DMS114 treated with DMSO at 0.1 percent for 48 hours (cell line): ENCODE results near the gene KASH5.

ENCODE experiments used
- DNase-seq: peaks from one replicate; lab custom pipeline; 2025; ENCODE audit not compliant: unreplicated experiment; lab: John Stamatoyannopoulos, UW

The KASH5 gene, protein sequence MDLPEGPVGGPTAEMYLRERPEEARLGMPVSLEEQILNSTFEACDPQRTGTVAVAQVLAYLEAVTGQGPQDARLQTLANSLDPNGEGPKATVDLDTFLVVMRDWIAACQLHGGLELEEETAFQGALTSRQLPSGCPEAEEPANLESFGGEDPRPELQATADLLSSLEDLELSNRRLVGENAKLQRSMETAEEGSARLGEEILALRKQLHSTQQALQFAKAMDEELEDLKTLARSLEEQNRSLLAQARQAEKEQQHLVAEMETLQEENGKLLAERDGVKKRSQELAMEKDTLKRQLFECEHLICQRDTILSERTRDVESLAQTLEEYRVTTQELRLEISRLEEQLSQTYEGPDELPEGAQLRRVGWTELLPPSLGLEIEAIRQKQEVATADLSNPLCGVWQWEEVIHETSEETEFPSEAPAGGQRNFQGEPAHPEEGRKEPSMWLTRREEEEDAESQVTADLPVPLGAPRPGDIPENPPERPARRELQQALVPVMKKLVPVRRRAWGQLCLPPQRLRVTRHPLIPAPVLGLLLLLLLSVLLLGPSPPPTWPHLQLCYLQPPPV

DNA sequence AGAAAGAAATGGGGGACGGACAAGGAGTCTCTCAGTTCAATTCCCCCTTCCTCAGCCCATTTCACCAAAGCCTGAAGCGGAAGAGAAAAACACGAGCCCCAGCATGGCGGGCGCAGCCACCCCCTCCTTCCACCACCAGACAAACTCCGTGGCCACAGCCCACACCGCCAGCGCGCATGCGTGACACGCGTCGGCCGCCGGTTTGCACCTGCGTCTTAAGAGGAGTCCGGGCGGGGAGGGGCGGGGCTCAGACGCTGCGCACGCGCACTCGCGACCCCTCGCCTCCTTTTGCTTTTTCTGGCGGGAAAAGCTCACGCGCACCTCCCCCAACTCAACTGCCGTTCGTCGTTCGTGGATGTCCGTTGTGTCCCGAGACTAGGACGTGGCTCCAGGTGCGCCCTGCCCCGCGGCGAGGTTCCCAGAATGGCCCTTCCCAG lies at the start of gene KASH5:
Gene KASH5, plus strand, starts transcription at position 314 of the 437 bp plus-strand sequence. CDS start 2,635 bp downstream, outside the sequence.
- peak; percentile 68 for DNase-seq

DNA sequence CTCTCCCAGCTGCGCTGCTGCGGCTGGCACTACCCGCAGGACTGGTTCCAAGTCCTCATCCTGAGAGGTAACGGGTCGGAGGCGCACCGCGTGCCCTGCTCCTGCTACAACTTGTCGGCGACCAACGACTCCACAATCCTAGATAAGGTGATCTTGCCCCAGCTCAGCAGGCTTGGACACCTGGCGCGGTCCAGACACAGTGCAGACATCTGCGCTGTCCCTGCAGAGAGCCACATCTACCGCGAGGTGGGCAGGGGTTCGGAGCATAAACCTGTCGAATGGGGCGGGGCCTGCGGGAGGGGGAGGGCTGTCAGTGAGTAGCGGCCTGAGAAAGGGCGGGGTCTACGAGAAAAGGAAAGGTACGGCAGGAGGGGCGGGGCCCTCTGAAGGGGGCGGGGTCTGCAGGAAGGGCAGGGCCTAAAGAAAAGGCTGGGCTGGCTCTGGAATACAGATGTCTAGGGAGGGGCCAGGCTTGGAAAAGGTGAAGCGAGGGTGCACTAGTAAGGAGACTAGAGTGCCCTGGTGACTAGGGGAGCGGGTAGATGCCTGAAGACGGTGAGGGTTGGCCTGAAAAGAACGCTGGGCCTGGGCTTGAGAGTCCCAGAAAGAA lies 49.3 kb upstream of the KASH5 start:
- DNase-seq, result no peak

DNA sequence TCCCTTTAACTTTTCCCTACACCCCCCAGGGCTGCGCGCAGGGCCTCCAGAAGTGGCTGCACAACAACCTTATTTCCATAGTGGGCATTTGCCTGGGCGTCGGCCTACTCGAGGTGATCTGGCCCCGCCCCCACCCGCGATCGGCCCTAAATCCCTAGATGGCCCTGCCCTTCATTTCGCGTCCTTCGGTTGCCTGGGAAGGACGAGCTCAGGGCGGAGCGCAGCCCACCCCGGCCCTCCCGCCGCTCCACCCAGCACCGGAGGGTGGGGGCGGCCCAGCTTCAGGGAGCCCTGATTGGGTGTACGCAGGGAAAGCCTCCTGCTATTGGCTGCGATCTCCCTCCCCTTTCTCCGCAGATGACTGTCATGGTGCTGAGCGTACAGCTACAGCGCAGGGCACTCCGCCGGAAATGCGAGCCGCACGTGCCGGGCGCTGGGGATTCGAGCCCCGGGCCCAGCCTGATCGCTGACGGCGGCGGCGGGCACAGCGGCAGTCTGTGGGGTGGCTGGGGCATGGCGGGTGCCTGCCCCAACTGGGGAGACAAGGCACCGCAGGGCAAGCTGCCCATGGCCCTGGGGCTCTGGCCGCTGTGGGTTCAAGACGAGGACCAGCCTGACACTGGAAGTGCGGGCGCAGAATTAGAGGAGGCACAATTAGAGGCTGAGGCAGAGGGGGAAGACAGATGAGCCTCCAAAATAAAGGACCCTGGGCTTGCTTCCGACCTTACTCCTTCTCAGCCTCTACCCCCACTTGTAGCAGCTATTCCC lies 48.6 kb upstream of the KASH5 start:
- DNase-seq, result no peak

DNA sequence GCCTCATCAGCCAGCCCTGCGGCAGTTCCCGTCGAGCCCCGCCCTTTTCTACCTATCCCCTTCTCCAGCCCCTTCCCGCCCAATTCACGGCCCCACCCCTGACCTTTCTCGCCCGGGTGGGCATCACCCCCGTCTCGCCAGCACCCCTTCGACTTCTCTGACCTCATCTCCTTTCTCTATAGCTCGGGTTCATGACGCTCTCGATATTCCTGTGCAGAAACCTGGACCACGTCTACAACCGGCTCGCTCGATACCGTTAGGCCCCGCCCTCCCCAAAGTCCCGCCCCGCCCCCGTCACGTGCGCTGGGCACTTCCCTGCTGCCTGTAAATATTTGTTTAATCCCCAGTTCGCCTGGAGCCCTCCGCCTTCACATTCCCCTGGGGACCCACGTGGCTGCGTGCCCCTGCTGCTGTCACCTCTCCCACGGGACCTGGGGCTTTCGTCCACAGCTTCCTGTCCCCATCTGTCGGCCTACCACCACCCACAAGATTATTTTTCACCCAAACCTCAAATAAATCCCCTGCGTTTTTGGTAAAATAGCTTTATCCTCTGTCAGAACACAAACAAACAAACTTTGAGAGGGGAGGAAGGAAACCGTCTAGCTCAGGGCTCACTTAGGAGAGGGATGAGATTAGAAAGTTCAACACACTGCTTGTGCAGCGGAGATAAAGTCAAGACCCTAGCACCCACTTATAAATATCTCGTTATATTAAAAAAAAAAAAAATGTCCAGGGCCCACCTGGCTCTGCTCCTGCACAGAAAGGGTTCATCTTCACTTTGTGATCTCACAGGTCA lies 47.8 kb upstream of the KASH5 start:
- no peak for DNase-seq

DNA sequence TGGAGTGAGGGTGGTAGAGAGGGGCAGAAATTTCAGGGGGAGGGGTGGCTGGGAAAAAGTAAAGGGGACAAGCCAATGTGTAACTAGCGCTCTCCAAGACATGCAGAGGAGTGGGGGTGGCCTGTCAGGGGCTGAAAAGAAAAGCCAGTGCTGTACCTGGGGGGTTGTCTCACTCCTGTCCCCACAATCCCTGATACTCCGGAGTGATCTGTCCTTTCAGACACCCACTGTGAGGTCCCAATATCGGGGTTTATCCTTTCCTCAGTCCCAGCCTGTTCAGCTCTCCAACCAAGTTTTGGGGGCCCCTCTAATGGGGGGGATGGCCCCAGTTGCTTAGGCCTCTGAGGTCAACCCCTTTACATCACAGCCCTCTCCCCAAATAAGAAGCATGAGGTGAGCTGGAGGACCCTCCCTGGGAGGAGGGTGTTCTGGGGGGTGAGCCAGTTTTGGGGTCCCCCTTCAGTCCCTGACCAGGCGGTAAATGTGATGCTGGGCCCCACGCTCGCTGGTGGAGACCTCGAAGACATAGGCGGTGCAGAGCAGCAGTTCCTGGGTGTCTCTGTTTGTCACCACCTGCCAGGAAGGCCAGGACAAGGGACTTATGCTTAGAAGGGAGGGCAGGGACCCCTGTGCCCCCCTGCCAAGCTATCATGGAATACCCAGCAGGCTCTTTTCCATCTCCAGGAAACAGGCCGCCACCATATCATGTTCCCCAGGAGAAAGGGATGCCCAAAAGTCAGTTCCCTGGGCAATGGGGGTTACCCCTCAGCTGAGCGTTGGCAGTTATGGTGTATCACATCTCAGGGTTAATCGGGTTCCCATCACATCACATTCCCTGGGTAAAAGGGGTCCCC lies 47.0 kb upstream of the KASH5 start:
- DNase-seq, result no peak

DNA sequence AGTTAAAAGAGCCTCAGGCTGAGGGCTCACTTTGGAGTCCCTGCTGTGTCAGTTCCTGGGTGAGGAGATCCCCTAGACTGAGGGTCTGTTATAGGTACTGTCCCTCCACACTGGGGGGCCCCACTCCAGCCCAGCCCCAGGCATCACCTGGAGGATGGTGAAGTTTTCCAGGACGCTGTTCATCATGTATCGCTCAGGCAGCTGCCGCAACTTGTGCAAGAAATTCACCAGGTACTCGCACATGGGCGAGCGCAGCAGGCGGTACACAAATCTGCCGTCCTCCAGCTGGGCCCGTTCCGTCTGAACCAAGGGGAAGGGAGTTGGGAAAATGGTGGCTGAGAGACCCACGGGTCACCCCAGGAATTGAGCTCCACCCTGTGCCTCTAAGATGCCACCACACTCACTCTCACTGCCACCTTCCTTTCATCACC lies 45.7 kb upstream of the KASH5 start:
- no peak for DNase-seq

DNA sequence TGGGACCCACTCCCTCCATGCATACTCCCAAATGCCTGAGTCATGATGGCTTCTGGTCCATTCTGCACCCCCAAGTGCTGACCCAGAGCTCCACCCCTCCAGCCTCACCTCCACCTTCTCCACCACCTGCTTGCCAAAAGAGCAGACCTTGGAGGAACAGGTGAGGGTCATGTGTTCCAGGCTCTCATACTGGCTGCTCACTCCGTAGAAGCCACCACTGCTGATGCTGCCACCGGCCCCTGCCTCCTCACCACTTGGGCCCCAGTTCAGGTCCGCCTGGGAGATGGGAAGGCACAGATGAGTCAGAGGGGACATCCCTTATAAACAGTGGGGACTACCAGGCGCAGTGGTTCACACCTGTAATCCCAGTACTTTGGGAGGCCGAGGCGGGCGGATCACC lies 44.9 kb upstream of the KASH5 start:
- no peak for DNase-seq

DNA sequence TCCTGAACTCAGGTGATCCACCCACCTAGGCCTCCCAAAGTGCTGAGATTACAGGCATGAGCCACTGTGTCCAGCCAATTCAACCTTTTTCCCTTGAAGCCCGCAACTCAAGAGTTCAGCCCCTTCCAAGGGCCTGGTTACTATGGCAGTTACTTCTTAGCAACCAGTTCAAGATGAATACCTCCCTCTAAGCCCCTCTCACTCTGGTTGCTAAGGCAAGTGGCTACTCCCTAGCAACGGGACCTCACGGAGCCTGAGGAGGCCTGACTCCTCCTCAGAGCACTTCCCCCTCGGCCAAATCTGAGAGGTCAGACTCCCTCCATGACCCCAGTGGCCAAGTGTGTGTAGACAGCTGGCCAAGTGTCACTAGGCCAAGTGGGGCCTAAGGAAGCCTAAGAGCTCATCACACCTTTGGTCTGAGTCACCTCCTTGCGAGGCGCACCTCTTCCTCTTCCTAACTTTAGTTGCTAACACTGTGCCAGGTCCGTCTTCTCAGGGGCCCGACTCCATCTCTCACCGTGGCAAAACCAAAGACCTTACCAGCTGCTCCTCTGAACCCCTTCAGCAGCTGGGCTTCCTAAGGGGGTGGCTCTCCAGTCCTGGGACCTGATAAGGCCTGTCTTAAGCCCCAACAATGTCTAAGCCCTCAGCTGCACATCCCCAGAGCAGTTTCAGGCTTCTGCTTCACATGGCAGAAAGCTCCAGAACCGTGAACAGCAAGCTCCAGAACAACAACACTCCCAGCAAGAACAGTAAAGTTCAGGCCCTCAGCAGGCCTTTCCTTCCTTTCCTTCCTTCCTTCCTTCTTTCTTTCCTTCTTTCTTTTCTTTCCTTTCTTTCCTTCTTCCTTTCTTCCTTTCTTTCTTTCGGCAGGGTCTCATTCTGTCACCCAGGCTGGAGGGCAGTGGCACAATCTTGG lies 43.3 kb upstream of the KASH5 start:
- DNase-seq, result no peak

DNA sequence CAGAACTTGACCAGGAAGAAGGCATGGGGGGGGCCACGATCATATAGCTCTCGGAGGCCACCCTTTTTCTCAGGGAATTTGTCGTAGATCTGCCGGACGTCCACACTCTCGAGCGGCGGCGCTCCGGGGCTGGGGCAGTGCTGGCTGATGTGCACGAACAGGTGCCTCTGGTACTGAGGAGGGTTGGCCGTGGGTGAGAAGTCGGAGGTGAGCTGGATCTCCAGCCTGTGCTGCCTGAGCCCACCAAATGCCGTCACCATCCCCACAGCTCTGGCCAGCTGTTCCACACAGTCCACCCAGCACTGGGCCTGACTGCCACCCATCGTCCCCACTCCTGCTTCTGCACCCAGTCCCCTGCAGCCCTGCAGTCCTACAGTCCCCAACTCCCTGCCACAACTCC lies 40.9 kb upstream of the KASH5 start:
- DNase-seq, result no peak

DNA sequence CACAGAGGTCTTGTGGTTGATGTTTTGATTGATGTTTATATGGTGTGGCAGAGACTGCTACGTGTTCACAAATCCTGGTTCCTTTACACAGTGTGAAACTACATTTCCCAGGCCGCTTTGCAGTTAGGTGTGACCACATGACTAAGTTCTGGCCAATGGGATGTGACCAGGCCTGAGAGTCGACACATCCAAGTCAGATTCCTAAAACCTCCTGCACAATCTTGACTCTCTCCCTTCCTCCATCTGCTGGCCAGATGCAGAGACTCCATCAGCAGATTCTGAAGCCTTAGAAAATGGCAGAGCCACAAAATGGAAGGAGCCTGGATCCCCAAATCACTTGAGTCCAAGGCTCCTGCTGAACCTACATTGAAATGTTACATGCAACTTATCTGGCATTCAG lies 40.2 kb upstream of the KASH5 start:
- DNase-seq, result peak; percentile 38

DNA sequence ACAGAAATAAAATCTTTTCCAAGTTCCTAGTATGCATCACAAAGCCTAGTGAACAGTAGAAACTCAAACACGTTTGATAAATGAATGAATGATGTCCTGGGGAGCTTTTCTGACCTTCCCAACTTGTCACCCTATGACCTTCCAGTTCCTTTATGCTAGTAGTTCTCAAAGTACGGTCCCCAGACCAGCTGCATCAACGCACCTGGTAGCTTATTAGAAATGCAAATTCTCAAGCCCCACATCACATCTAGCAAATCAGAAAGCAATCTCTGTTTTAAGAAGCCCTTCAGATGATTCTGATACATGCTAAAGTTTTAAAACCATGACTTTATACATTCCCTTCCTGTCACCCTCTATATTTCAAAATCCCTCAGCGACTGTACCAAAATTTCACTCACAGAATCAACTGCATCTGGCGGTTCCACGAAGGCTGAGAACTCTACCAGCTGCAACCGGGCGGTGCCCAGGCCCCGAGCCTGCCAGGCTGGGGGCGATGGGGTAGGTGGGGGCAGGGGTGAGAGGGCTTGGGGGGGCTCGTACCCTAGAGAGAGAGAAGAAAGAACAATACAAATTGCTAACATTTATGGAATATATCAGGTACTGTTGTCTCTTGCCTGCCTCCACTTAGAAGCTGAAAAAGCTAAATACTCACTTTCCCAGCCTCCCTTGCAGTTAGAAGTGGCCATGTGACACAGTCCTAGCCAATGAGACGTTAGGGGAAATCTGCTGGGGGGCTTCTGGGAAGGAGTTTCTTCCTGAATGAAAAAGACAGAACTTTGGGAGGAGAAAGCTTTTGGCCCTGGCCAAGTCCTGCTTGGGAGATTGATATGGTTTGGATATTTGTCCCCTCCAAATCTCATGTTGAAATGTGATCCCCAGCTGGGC lies 39.5 kb upstream of the KASH5 start:
- no peak for DNase-seq

DNA sequence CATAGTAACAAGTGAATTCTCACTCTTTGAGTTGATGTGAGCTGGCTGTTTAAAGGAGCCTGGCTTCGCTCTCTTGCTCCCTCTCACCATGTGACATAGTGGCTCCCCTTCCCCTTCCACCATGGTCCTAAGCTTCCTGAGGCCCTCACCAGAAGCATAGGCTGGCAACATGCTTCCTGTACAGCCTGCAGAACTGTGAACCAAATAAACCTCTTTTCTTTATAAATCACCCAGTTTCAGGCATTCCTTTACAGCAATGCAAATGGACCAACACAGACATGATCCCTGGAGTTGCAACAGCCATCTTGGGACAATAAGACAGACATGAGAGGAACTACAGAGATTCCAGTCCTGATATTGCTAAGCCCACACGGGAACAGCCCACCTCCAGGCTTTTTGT lies 38.5 kb upstream of the KASH5 start:
- no peak for DNase-seq

DNA sequence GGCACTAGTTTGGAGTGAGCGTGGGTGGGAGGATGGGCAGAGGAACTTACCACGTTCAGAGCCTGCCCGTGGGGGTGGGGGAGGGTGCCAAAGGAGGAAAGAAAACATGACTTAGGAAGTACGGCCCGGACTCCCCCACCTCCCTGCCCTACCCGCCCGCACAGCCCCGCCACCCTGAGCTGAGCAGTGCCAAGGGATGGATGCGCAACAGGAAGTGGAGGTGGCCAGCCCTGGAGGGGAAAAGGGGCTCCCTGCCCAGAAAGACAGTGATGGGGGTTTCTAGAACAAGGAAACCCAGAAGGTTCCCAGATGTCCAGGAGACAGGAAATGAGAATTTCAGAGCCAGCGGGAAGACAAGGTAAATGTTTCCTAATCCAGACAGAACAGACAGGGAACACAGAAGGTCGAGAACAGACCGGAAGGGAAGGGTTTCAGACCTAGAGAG lies 32.1 kb upstream of the KASH5 start:
- DNase-seq, result no peak

DNA sequence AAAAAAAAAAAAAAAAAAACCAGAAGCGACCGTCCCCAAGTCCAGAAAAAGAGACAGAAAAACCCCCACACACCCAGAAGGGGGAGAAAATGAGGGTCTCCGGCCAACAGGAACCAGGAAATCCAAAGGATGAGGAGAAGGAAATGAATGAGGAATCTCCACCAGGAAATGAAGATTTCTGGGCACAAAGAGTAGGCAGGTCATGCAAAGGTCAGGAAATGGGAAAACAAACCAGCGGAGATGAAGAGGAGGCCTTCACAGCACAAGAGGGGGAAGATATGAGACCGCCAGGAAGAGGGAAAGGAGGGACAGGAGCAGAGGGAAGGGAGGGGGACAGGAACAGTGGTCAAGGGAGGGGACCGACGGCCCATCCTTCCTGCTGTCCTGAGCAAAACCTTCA lies 31.7 kb upstream of the KASH5 start:
- DNase-seq, result no peak

DNA sequence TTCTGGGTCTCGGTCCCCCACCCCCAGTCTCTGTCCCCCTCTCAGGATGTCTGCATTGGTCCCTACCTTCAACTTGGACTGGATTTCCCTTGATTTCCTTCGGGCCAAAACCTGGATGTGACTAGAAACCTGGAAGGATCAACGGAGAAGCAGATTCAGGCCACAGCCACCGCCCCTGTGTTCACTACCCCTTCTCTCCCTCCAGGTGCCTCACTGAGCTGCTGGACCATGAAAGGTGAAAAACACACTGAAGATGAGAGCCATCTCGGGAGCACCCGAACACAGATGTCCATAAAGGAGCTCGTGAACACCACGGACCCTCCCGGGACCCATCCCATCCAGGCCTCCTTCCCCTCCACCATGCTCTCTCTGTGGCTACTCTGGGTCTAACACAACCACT lies 30.9 kb upstream of the KASH5 start:
- DNase-seq, result no peak

DNA sequence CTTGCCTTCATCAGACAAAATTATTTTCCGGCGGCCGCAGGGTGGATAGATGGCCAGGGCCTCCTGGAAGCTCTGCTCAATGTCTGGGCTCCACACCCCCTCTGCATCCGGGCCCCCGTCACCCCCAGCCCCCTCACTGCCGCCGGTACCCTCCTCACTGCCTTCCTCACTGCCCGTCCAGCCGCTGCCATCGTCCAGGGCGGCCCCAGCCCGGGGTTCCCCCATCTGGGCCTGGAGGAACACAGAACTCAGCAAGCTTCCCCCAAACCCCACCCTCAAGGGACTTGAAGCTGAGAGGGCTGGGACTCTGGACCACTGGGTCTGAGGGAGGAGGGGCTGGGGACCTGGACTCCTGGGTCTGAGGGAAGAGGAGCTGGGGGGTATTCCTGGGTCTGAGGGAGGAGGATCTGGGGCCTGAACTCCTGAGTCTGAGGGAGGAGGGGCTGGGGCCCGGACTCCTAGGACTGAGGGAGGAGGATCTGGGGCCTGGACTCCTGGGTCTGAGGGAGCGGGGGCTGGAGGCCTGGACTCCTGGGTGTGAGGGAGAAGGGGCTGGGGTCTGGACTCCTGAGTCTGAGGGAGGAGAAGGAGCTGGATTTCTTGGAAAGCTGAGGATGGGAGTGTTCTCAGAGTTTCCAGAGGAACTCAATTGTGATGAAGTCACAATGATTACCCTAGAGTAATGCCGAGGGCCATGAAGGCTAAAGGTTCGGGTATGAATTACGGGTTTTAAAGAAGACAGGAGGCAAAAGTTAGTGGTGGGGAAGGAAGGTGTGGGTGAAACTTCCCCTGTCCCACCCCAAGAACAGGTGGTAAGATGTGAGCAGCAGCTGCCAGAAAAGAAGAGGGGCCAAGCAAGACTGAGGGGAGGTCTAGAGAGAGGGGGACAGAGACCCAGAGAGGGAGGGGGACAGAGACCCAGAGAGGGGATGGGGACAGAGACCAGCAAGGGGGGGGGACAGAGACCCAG lies 27.9 kb upstream of the KASH5 start:
- DNase-seq, result no peak
